Mammary epithelial cell (primary cell): ENCODE data around the gene TAF11L13.

Source experiments
- CTCF ChIP-seq, 2 donors: IDR thresholded peaks in 1 of 2; conservative IDR thresholded peaks in 1 of 2; 2 replicates each; pipeline ENCODE4 v1.5.1; 2011 to 2012; ENCODE audit warnings: inconsistent platforms in 2 of 2, low read length in 2 of 2, mild to moderate bottlenecking in 2 of 2, control low read depth in 1 of 2, low read depth in 1 of 2; ENCODE audit not compliant: insufficient read depth in 1 of 2; ENCODE audit errors: extremely low read depth in 1 of 2
- EZH2 ChIP-seq: IDR thresholded peaks from 2 replicates; pipeline ENCODE4 v1.6.1; 2012; ENCODE audit warnings: low read length, inconsistent platforms, borderline replicate concordance

GRCh38 chr5:17620627-17621026 is 11.3 kb upstream of the TAF11L13 start:
- peak in 1 of 2 donors; percentile 4 for TF ChIP-seq CTCF (conservative IDR thresholded peaks at IDR 0.05 in 1 of 2, IDR thresholded peaks at IDR 0.05 in 1 of 2; ENCODE audit: extremely low read depth in 1 of 2, insufficient read depth in 1 of 2, low read depth in 1 of 2, low read length in 2 of 2)
- TF ChIP-seq EZH2 = no peak
